Anterior cingulate cortex (tissue), 58 donors: Measurements from ENCODE around the gene RAPGEF5.

Experiments
- DNase-seq, 58 donors: peaks; one replicate each; lab custom pipeline; 2025; lab: John Stamatoyannopoulos, UW

RAPGEF5 gene

GRCh38 chr7:22231141-22231540 lies 125.8 kb downstream of the RAPGEF5 start:
- DNase-seq = no peak

GRCh38 chr7:22230238-22230637 lies 126.7 kb downstream of the RAPGEF5 start:
- no peak for DNase-seq

- DNase-seq = no peak
Observed at GRCh38 chr7:22229148-22229547, 127.8 kb downstream of the RAPGEF5 start.

- DNase-seq = no peak
Observed at GRCh38 chr7:22223807-22224206, 133.1 kb downstream of the RAPGEF5 start.

- DNase-seq = no peak
Observed at GRCh38 chr7:22220941-22221340, 136.0 kb downstream of the RAPGEF5 start.

- DNase-seq = no peak
Observed at GRCh38 chr7:22219739-22220493, 137.0 kb downstream of the RAPGEF5 start.

GRCh38 chr7:22219036-22219435 lies 137.9 kb downstream of the RAPGEF5 start:
- DNase-seq = peak in 39 of 58 donors; percentile 2 to 92 (median 55)

- DNase-seq = no peak
Observed at GRCh38 chr7:22216832-22217475, 140.0 kb downstream of the RAPGEF5 start.

- no peak for DNase-seq
Observed at GRCh38 chr7:22216309-22216708, 140.6 kb downstream of the RAPGEF5 start.

- DNase-seq = no peak
Observed at GRCh38 chr7:22214000-22214399, 143.0 kb downstream of the RAPGEF5 start.

- no peak for DNase-seq
Observed at GRCh38 chr7:22213081-22213480, 143.9 kb downstream of the RAPGEF5 start.

GRCh38 chr7:22210967-22211366 lies 146.0 kb downstream of the RAPGEF5 start:
- DNase-seq = peak in 1 of 58 donors; percentile 16

- peak in 1 of 58 donors; percentile 12 for DNase-seq
Observed at GRCh38 chr7:22210355-22210754, 146.6 kb downstream of the RAPGEF5 start.

GRCh38 chr7:22208799-22209198 lies 148.2 kb downstream of the RAPGEF5 start:
- DNase-seq = no peak

GRCh38 chr7:22207724-22208225 lies 149.2 kb downstream of the RAPGEF5 start:
- DNase-seq = no peak

- no peak for DNase-seq
Observed at GRCh38 chr7:22205631-22206030, 151.3 kb downstream of the RAPGEF5 start.

GRCh38 chr7:22204312-22204711 lies 152.6 kb downstream of the RAPGEF5 start:
- no peak for DNase-seq

- peak in 1 of 58 donors; percentile 23 for DNase-seq
Observed at GRCh38 chr7:22202141-22202540, 154.8 kb downstream of the RAPGEF5 start.

GRCh38 chr7:22201186-22201880 lies 155.6 kb downstream of the RAPGEF5 start:
- no peak for DNase-seq

GRCh38 chr7:22200777-22201176 lies 156.2 kb downstream of the RAPGEF5 start:
- no peak for DNase-seq

GRCh38 chr7:22200238-22200637 lies 156.7 kb downstream of the RAPGEF5 start:
- no peak for DNase-seq
